HG02759 (cell line): ENCODE results near the gene RBSN.

ENCODE experiments used
- ATAC-seq: cut with Tn5 transposase; IDR thresholded peaks from one replicate; pipeline ENCODE4 v1.9.1; 2021; ENCODE audit warnings: mild to moderate bottlenecking, moderate library complexity; ENCODE audit not compliant: unreplicated experiment

RBSN gene

GRCh38 chr3:15063656-15064286 is 35.2 kb downstream of the RBSN start:
- ATAC-seq = no peak

GRCh38 chr3:15063238-15063637 is 35.7 kb downstream of the RBSN start:
- ATAC-seq = no peak

- no peak for ATAC-seq
Measured at GRCh38 chr3:15060029-15060428, 38.9 kb downstream of the RBSN start.

GRCh38 chr3:15056676-15057404 is 42.1 kb downstream of the RBSN start:
- no peak for ATAC-seq

GRCh38 chr3:15055019-15055557 is 43.9 kb downstream of the RBSN start:
- peak; percentile 41 for ATAC-seq

GRCh38 chr3:15053541-15053940 is 45.4 kb downstream of the RBSN start:
- ATAC-seq = no peak

- no peak for ATAC-seq
Measured at GRCh38 chr3:15052335-15053242, 46.4 kb downstream of the RBSN start.

GRCh38 chr3:15051531-15051930 is 47.4 kb downstream of the RBSN start:
- ATAC-seq = peak; percentile 57

- ATAC-seq = peak; percentile 85
Measured at GRCh38 chr3:15050405-15051092, 48.4 kb downstream of the RBSN start.

- no peak for ATAC-seq
Measured at GRCh38 chr3:15049584-15049983, 49.4 kb downstream of the RBSN start.

- ATAC-seq = no peak
Measured at GRCh38 chr3:15045667-15046066, 53.3 kb downstream of the RBSN start.

- ATAC-seq = no peak
Measured at GRCh38 chr3:15044326-15044725, 54.6 kb downstream of the RBSN start.

- no peak for ATAC-seq
Measured at GRCh38 chr3:15043408-15044171, 55.4 kb downstream of the RBSN start.

GRCh38 chr3:15042936-15043335 is 56.0 kb downstream of the RBSN start:
- ATAC-seq = no peak

- no peak for ATAC-seq
Measured at GRCh38 chr3:15041950-15042349, 57.0 kb downstream of the RBSN start.

- no peak for ATAC-seq
Measured at GRCh38 chr3:15040844-15041243, 58.1 kb downstream of the RBSN start.

- no peak for ATAC-seq
Measured at GRCh38 chr3:15038306-15038705, 60.6 kb downstream of the RBSN start.

GRCh38 chr3:15033103-15033502 is 65.8 kb downstream of the RBSN start:
- ATAC-seq = no peak

GRCh38 chr3:15032650-15033049 is 66.3 kb downstream of the RBSN start:
- no peak for ATAC-seq

- no peak for ATAC-seq
Measured at GRCh38 chr3:15029625-15030024, 69.3 kb downstream of the RBSN start.
